C4-2B (cell line): ENCODE measurements around the gene PRR5.
"Not testable (repeated sequence)": the region's sequence is repeated elsewhere in the genome, so short reads cannot be mapped to it uniquely, and the experiment has no call there.

Experiments
- H3K27ac ChIP-seq: fragments of 450-650 bp; 2 replicates; pipeline ENCODE4 v1.5.1; 2017
- CTCF ChIP-seq: fragments of 450-650 bp; conservative IDR thresholded peaks from 2 replicates; pipeline ENCODE4 v1.5.1; 2017; ENCODE audit warnings: mild to moderate bottlenecking
- ZFX ChIP-seq: fragments of 450-650 bp; IDR thresholded peaks from 2 replicates; pipeline ENCODE4 v1.6.1; 2017

PRR5 gene

GRCh38 chr22:44668190-44668885 is 33.7 kb upstream of the PRR5 start:
- H3K27ac ChIP-seq, result peak overlapping the region; percentile 94
- TF ChIP-seq ZFX (no peak; the same call in 1 of the 2 replicates), CTCF (no peak; the same call in 1 of the 2 replicates)

DNA sequence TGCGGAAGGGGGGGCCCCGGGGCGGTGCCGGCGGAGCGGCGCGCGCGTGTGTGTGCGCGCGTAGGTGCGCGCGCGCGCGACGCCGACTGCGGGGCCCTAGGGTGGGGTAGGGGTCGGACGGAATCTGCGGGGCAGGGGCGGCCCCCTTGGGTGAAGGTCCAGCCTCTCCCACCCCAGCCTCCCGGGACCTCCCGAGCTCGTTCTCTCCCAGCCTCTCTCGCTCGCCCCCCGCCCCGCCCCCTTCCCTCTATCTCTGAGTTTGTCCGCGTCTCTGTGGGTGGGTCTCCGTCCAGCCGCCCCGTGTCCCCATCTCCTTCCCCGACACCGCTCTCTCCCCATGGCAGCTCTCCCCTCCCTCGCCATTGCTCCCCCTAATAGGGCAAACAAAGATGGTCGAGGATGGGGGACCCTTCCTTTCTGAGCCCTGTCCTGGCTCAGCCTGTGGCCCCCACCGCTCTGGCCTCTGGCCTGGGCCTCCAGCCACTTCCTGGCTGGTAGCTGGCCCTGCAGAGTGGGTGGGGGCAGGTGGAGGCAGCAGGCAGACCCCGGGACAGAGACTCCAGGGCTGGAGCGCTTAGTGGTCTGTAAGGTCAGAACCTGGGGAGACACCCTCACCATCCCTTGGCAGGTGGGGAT is 33.0 kb upstream of the PRR5 start:
- H3K27ac ChIP-seq, result peak overlapping the region; percentile 94
- TF ChIP-seq CTCF (no peak), ZFX (no peak)

DNA sequence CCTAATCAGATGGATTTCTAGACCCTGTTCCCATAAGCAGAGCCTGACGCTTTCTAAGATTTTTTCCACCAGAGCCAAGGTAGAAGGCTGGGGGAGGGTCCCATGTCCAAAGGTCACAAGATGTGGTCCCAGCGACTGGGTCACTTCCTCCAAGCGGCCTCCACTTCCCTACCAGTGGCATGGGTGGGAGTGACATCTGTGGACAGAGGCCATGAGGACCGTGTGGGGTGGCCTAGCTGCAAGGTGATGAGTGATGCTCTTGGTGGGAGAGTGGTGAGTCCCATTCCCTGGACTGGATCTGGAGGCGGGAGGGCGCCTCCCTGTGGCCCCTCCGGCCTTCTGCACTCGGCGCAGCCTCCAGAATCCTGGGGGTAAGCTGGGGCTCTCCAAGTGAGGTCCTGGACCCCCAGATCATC is 32.4 kb upstream of the PRR5 start:
- no peak; the same call in 1 of the 2 replicates for TF ChIP-seq CTCF
- no peak for TF ChIP-seq ZFX
- H3K27ac ChIP-seq, result peak overlapping the region; percentile 94; the same call in 1 of the 2 replicates

DNA sequence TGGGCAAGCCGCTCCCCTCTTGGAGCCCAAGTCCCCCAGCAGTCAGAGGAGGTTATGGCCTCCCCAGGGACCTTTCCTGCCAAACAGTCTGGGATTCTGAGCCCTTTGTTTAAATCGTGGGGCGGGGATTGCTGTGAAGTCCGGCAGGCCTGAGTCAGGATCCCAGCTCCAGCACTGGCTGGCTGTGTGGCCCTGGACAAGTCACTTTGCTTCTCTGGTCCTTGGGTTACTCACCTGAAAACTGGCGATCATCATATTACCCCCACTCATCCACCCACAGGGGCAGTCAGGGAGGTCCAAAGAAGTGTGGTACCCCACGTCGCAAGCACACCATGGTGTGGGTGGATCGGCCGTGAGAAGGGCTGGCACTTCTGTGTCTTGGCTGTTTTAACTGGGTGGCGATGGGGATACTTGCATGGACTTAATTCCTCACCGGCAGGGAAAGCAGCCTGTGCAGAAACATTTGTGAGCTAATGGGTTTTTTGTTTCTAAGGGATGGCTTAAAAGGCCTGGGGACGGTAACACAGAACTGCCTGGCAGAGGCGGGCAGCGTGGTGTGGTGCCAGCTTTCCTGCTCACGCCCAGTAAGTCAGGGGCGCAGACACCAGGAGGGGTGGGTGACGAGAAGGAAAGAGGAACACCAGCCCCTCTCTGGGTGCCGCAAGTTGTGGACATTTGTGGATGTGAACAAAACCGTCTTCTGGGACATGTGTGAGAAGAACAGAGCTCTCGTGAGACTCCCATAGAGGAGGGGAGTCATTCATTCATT is 31.6 kb upstream of the PRR5 start:
- H3K27ac ChIP-seq, result no peak overlapping the region
- TF ChIP-seq CTCF (no peak), ZFX (no peak)

GRCh38 chr22:44671742-44672141 is 30.3 kb upstream of the PRR5 start:
- TF ChIP-seq CTCF (no peak), ZFX (no peak)
- no peak overlapping the region for H3K27ac ChIP-seq

- TF ChIP-seq CTCF (no peak), ZFX (no peak)
- H3K27ac ChIP-seq, result no peak overlapping the region
Observed at GRCh38 chr22:44672632-44673031, 29.4 kb upstream of the PRR5 start.

- TF ChIP-seq ZFX (no peak), CTCF (no peak)
- H3K27ac ChIP-seq, result no peak overlapping the region
Observed at GRCh38 chr22:44673406-44673805, 28.6 kb upstream of the PRR5 start.

DNA sequence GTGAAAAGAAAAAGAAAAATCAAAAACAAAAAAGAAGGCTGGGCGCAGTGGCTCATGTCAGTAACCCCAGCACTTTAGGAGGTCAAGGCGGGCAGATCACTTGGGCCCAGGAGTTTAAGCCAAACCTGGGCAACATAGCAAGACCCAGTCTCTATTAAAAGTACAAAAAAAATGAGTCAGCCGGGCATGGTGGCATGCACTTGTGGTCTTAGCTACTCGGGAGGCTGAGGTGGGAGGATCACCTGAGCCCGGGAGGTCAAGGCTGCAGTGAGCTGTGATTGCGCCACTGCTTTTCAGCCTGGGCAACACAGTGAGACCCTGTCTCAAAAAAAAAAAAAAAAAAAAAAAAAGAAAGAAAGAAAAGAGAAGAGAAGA is 26.0 kb upstream of the PRR5 start:
- not testable (repeated sequence) for H3K27ac ChIP-seq
